ENCODE data around the gene GRID1. TPM values are rescaled to one million over a fixed set of nuclear protein-coding genes. Genes with fewer than 3 reads are reported as not detected.

The GRID1 gene
- total and polyA plus RNA-seq, 5 donors from 2014 or later, result not detected

DNA sequence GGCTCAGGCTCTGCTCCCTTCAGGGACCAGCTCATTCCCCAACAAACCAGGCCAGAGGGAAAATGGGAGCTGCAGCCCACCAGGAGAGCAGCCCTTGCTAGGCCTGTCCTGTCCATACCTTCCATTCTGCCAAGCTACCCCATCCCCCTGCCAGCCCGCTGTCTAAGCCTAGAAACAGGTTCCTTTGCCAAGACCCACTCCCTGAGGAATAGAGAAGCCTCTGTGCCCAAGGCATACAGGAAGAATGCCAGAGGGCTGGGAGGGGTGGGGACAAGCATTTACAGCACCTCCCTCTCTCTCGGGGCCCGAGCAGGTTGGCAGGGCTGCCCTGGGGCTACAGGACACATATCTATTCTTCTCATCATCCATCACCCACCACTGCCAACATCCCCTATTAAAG is 178.3 kb downstream of the GRID1 start:
- no peaks in the 10 kb centered on the region for H3K36me3 ChIP-seq (ENCODE audit: control insufficient read depth, insufficient read depth, low read length)
- peaks cover 0 to 1% (median 0%) of the 10 kb centered on the region in 7 donors for H3K9me3 Mint-ChIP-seq
- H3K4me3 ChIP-seq (ENCODE audit: low read depth, low read length), result no peak overlapping the region
- no peak overlapping the region for H3K4me3 Mint-ChIP-seq
- H3K4me1 ChIP-seq (ENCODE audit: control insufficient read depth, insufficient read depth, low read length, poor library complexity, severe bottlenecking), result no peaks in the 10 kb centered on the region
- H3K4me1 Mint-ChIP-seq, result no peaks in the 10 kb centered on the region
- no peaks in the 10 kb centered on the region for H3K27me3 ChIP-seq (ENCODE audit: control insufficient read depth, insufficient read depth, low read length)
- ATAC-seq (ENCODE audit: low read depth in 2 of 2) (no peak), DNase-seq (no peak)
- no peak overlapping the region for H3K27ac ChIP-seq (ENCODE audit: insufficient read depth, low read length, poor library complexity, severe bottlenecking)
- no peaks in the 10 kb centered on the region for H3K9me3 ChIP-seq (ENCODE audit: control insufficient read depth in 2 of 2, low read length in 2 of 2)
- no peak overlapping the region for H3K27ac Mint-ChIP-seq
- no peaks in the 10 kb centered on the region for H3K36me3 Mint-ChIP-seq
- peaks cover 9% of the 10 kb centered on the region for H3K27me3 Mint-ChIP-seq

DNA sequence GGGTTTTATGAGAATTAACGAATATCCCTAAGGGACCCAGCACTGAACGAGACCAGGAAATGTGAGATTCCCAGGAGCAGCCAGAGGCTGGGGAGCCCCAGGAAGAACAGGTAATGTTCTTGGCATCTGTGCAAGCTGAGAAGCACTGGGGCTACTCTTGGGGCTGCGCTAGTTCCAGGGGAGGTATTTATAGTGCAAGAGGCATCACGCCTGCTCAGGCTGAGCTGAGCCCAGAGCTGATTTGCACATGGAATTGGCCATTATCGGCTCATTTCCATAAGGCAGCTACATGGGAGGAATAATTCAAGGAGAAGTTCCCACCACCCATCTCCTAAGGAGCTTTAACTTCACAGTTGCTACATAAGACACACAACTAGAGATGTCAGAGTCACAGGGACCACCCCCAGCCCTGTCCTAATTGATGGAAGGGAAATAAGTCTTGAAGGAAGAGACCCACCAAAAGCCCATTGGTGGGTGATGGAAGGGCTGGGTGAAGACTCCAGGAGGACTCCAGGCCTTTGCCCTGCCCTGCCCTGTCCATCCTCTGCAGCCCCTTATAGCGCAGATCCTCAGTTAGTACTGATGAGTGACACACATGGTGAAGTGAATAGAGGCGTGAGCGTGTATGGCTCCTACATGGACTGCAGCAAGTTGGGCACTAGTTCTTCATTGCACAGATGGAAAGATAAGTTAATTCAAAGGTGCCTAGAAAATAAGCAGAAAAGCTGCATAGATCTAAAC is 178.9 kb downstream of the GRID1 start:
- peaks cover 0 to 1% (median 0%) of the 10 kb centered on the region in 7 donors for H3K9me3 Mint-ChIP-seq
- H3K4me1 ChIP-seq (ENCODE audit: control insufficient read depth, insufficient read depth, low read length, poor library complexity, severe bottlenecking), result no peaks in the 10 kb centered on the region
- no peaks in the 10 kb centered on the region for H3K27me3 ChIP-seq (ENCODE audit: control insufficient read depth, insufficient read depth, low read length)
- H3K27me3 Mint-ChIP-seq, result peaks cover 9% of the 10 kb centered on the region
- H3K4me3 Mint-ChIP-seq, result no peak overlapping the region
- no peak overlapping the region for H3K27ac Mint-ChIP-seq
- H3K4me3 ChIP-seq (ENCODE audit: low read depth, low read length), result no peak overlapping the region
- H3K36me3 Mint-ChIP-seq, result no peaks in the 10 kb centered on the region
- no peaks in the 10 kb centered on the region for H3K4me1 Mint-ChIP-seq
- no peaks in the 10 kb centered on the region for H3K36me3 ChIP-seq (ENCODE audit: control insufficient read depth, insufficient read depth, low read length)
- DNase-seq (no peak), ATAC-seq (ENCODE audit: low read depth in 2 of 2) (no peak)
- no peak overlapping the region for H3K27ac ChIP-seq (ENCODE audit: insufficient read depth, low read length, poor library complexity, severe bottlenecking)
- no peaks in the 10 kb centered on the region for H3K9me3 ChIP-seq (ENCODE audit: control insufficient read depth in 2 of 2, low read length in 2 of 2)

DNA sequence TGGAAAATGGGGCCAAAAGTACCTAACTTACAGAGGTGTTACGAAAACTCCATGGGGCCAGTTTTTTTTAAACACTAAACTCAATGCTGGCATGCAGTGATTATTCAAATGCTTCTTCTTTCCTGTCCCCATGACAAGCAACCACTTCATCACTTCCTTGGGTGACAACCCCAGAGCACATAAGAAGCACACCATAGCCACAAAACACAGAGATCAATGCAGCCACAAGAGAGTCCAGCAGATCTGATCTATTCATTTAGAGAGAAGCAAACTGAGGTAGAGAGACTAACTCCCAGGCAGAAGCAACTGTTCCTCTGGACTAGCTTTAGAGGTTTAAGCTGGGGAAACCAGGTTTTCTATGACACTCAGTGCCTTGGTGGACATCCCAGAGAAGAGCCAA is 180.0 kb downstream of the GRID1 start:
- ATAC-seq (ENCODE audit: low read depth in 2 of 2), result no peak
- H3K27me3 Mint-ChIP-seq, result peaks cover 9% of the 10 kb centered on the region

DNA sequence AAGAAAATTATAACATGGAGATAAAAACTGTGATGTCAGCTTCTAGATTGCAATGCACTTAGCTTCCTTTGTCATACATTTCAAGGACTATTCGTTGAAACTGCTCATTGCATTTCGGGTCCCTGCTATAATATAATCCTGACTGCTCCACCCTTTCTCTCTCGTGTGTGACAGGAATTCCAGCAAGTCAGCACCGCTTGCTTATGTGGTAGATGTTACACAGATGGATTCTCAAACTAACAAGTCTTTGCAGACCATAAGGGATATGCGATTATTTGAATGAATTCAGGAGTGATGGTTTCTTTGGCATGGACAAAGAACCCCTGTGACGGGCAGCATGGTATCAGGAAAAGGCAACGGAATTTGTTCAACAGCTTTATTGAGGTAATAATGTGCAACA is 184.0 kb downstream of the GRID1 start:
- DNase-seq (no peak), ATAC-seq (ENCODE audit: low read depth in 2 of 2) (no peak)
- peaks cover 0 to 1% (median 0%) of the 10 kb centered on the region in 7 donors for H3K9me3 Mint-ChIP-seq
- no peaks in the 10 kb centered on the region for H3K36me3 ChIP-seq (ENCODE audit: control insufficient read depth, insufficient read depth, low read length)
- no peaks in the 10 kb centered on the region for H3K4me1 ChIP-seq (ENCODE audit: control insufficient read depth, insufficient read depth, low read length, poor library complexity, severe bottlenecking)
- H3K27me3 ChIP-seq (ENCODE audit: control insufficient read depth, insufficient read depth, low read length), result no peaks in the 10 kb centered on the region
- no peaks in the 10 kb centered on the region for H3K9me3 ChIP-seq (ENCODE audit: control insufficient read depth in 2 of 2, low read length in 2 of 2)
- H3K4me3 ChIP-seq (ENCODE audit: low read depth, low read length), result no peak overlapping the region
- H3K4me3 Mint-ChIP-seq, result no peak overlapping the region
- no peak overlapping the region for H3K27ac Mint-ChIP-seq
- peaks cover 9% of the 10 kb centered on the region for H3K27me3 Mint-ChIP-seq
- H3K4me1 Mint-ChIP-seq, result no peaks in the 10 kb centered on the region
- no peak overlapping the region for H3K27ac ChIP-seq (ENCODE audit: insufficient read depth, low read length, poor library complexity, severe bottlenecking)
- no peaks in the 10 kb centered on the region for H3K36me3 Mint-ChIP-seq

More for the DNA sequence above, 180.0 kb downstream of the GRID1 start:
- Histone ChIP-seq H3K9me3 (ENCODE audit: control insufficient read depth in 2 of 2, low read length in 2 of 2) (no peaks in the 10 kb centered on the region), H3K27me3 (ENCODE audit: control insufficient read depth, insufficient read depth, low read length) (no peaks in the 10 kb centered on the region), H3K4me1 (ENCODE audit: control insufficient read depth, insufficient read depth, low read length, poor library complexity, severe bottlenecking) (no peaks in the 10 kb centered on the region), H3K4me3 (ENCODE audit: low read depth, low read length) (no peak overlapping the region), H3K36me3 (ENCODE audit: control insufficient read depth, insufficient read depth, low read length) (no peaks in the 10 kb centered on the region), H3K27ac (ENCODE audit: insufficient read depth, low read length, poor library complexity, severe bottlenecking) (no peak overlapping the region)
- no peak overlapping the region for H3K27ac Mint-ChIP-seq
- H3K4me3 Mint-ChIP-seq, result no peak overlapping the region
- H3K9me3 Mint-ChIP-seq, result peaks cover 0 to 1% (median 0%) of the 10 kb centered on the region in 7 donors
- no peaks in the 10 kb centered on the region for H3K4me1 Mint-ChIP-seq
- no peak for DNase-seq
- no peaks in the 10 kb centered on the region for H3K36me3 Mint-ChIP-seq

DNA sequence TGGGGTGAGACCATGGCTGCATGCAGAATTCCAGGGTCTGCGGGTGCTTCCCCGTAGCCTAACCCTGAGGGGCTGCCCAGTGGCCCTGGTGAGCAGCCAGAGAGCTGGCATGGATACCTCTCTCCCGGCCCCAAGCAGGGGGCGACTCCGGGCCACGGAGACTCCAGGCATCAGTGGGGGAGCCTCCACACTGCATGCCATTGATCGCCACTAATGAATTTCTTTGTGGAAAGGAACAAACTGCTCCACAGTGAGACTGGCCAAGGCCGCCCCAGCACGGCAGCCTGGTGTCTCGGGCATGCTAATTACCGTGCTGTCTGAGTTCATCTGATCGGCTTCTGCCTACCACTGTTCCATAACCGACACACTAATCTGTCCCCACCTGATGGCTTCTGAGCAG is 184.4 kb downstream of the GRID1 start:
- Histone ChIP-seq H3K9me3 (ENCODE audit: control insufficient read depth in 2 of 2, low read length in 2 of 2) (no peaks in the 10 kb centered on the region), H3K4me3 (ENCODE audit: low read depth, low read length) (no peak overlapping the region), H3K27ac (ENCODE audit: insufficient read depth, low read length, poor library complexity, severe bottlenecking) (no peak overlapping the region), H3K36me3 (ENCODE audit: control insufficient read depth, insufficient read depth, low read length) (no peaks in the 10 kb centered on the region), H3K27me3 (ENCODE audit: control insufficient read depth, insufficient read depth, low read length) (no peaks in the 10 kb centered on the region), H3K4me1 (ENCODE audit: control insufficient read depth, insufficient read depth, low read length, poor library complexity, severe bottlenecking) (no peaks in the 10 kb centered on the region)
- ATAC-seq (ENCODE audit: low read depth in 2 of 2) (no peak), DNase-seq (no peak)
- H3K36me3 Mint-ChIP-seq, result no peaks in the 10 kb centered on the region
- no peaks in the 10 kb centered on the region for H3K4me1 Mint-ChIP-seq
- H3K4me3 Mint-ChIP-seq, result no peak overlapping the region
- peaks cover 0 to 1% (median 0%) of the 10 kb centered on the region in 7 donors for H3K9me3 Mint-ChIP-seq
- H3K27me3 Mint-ChIP-seq, result peaks cover 9% of the 10 kb centered on the region
- H3K27ac Mint-ChIP-seq, result no peak overlapping the region

DNA sequence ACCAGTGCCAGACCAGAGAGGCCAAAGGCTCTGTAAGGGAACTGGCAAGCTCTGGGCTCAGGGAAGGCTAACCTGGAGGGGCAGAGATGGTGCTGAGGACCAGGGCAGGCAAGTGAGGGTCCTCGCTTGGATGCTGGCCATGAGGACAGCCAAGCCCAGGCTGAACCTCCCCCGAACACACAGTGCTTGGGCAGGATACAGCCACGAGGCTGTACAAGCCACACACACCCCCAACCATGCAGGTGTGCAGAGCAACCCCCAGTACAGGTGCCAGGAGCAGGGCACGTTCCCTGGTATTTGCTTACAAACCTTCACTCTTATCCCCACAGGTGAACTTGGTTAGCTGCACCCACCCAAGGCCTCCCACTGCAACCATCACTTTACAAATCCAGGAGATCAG is 185.7 kb downstream of the GRID1 start:
- H3K4me1 Mint-ChIP-seq, result no peaks in the 10 kb centered on the region
- H3K36me3 Mint-ChIP-seq, result no peaks in the 10 kb centered on the region
- Histone ChIP-seq H3K4me1 (ENCODE audit: control insufficient read depth, insufficient read depth, low read length, poor library complexity, severe bottlenecking) (no peaks in the 10 kb centered on the region), H3K27ac (ENCODE audit: insufficient read depth, low read length, poor library complexity, severe bottlenecking) (no peak overlapping the region), H3K4me3 (ENCODE audit: low read depth, low read length) (no peak overlapping the region), H3K9me3 (ENCODE audit: control insufficient read depth in 2 of 2, low read length in 2 of 2) (no peaks in the 10 kb centered on the region), H3K27me3 (ENCODE audit: control insufficient read depth, insufficient read depth, low read length) (no peaks in the 10 kb centered on the region), H3K36me3 (ENCODE audit: control insufficient read depth, insufficient read depth, low read length) (no peaks in the 10 kb centered on the region)
- peaks cover 8% of the 10 kb centered on the region for H3K27me3 Mint-ChIP-seq
- DNase-seq (no peak), ATAC-seq (ENCODE audit: low read depth in 2 of 2) (no peak)
- no peaks in the 10 kb centered on the region for H3K9me3 Mint-ChIP-seq
- H3K27ac Mint-ChIP-seq, result no peak overlapping the region
- H3K4me3 Mint-ChIP-seq, result no peak overlapping the region

DNA sequence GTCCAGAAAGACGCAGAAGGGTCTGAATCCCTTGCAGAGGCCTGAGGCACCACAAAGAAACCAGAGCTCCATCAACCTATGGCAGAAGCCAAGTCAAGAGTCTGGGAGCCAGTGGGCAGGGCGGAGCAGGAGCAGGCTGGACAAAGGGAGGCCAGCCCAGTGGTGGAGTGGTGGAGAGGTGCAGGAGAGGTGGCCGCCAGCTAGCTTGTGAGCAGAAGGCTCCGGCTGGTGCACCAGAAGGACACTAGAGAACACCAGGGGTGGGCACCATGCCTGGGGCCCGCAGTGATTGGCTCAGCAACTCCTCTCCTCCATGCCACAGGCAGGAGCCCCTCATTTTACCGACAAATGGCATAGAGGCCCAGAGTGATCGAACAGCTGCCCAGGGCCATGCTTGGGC is 186.6 kb downstream of the GRID1 start:
- no peak overlapping the region for H3K4me3 ChIP-seq (ENCODE audit: low read depth, low read length)
- H3K27ac Mint-ChIP-seq, result no peak overlapping the region
- no peaks in the 10 kb centered on the region for H3K27me3 Mint-ChIP-seq

DNA sequence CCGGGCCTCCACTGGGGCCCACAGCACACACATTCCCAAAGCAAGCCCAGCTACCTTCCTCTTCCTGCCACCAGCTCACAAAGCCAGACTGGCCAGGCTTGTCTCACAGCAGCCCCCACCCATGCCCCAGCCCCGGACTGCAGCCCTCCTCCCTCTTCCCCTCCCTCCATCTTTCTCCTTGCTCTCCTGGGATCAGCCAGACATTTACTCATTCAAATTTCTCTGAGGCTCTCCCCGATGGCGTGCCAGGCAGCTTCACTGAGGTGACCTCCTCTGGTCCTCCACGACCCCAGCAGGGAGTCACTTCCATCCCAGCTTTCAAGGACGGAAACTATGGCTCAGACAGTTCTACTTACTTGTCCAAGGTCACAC is 187.5 kb downstream of the GRID1 start:
- H3K27ac ChIP-seq (ENCODE audit: insufficient read depth, low read length, poor library complexity, severe bottlenecking), result no peak overlapping the region

More for the DNA sequence above, 186.6 kb downstream of the GRID1 start:
- H3K4me1 Mint-ChIP-seq, result no peaks in the 10 kb centered on the region
- no peaks in the 10 kb centered on the region for H3K27me3 ChIP-seq (ENCODE audit: control insufficient read depth, insufficient read depth, low read length)
- ATAC-seq (ENCODE audit: low read depth in 2 of 2), result no peak
- H3K36me3 ChIP-seq (ENCODE audit: control insufficient read depth, insufficient read depth, low read length), result no peaks in the 10 kb centered on the region
- no peaks in the 10 kb centered on the region for H3K9me3 ChIP-seq (ENCODE audit: control insufficient read depth in 2 of 2, low read length in 2 of 2)
- H3K27ac ChIP-seq (ENCODE audit: insufficient read depth, low read length, poor library complexity, severe bottlenecking), result no peak overlapping the region
- DNase-seq, result no peak
- H3K9me3 Mint-ChIP-seq, result no peaks in the 10 kb centered on the region
- H3K4me3 Mint-ChIP-seq, result no peak overlapping the region
- no peaks in the 10 kb centered on the region for H3K4me1 ChIP-seq (ENCODE audit: control insufficient read depth, insufficient read depth, low read length, poor library complexity, severe bottlenecking)
- H3K36me3 Mint-ChIP-seq, result no peaks in the 10 kb centered on the region

More for the DNA sequence above, 187.5 kb downstream of the GRID1 start:
- Mint-ChIP-seq H3K27ac (no peak overlapping the region), H3K9me3 (no peaks in the 10 kb centered on the region), H3K4me1 (no peaks in the 10 kb centered on the region), H3K4me3 (no peak overlapping the region), H3K27me3 (no peaks in the 10 kb centered on the region), H3K36me3 (no peaks in the 10 kb centered on the region)
- Histone ChIP-seq H3K36me3 (ENCODE audit: control insufficient read depth, insufficient read depth, low read length) (no peaks in the 10 kb centered on the region), H3K4me3 (ENCODE audit: low read depth, low read length) (no peak overlapping the region), H3K4me1 (ENCODE audit: control insufficient read depth, insufficient read depth, low read length, poor library complexity, severe bottlenecking) (no peaks in the 10 kb centered on the region), H3K9me3 (ENCODE audit: control insufficient read depth in 2 of 2, low read length in 2 of 2) (no peaks in the 10 kb centered on the region), H3K27me3 (ENCODE audit: control insufficient read depth, insufficient read depth, low read length) (no peaks in the 10 kb centered on the region)
- ATAC-seq (ENCODE audit: low read depth in 2 of 2) (no peak), DNase-seq (no peak)

All from CD4-positive, CD25-positive, alpha-beta regulatory T cell (primary cell).